A673 (cell line): ENCODE data around the gene PCDHA6. TPM values are rescaled to one million over a fixed set of nuclear protein-coding genes. Genes with fewer than 3 reads are reported as not detected.
"Not testable (repeated sequence)": the region's sequence is repeated elsewhere in the genome, so short reads cannot be mapped to it uniquely, and the experiment has no call there.

Experiments used
- BruUV-seq: library from RNA; stranded (reverse); fragments of 400-500 nt; replicated peaks from 2 replicates; lab custom pipeline; 2021; lab: Mats Ljungman, UMichigan
- CTCF ChIA-PET: fragments of 300-600 bp; sonication (Branson Sonifier 250); formaldehyde crosslinking; loops from one replicate; lab custom pipeline; 2022; ENCODE audit warnings: antibody characterized with exemption; lab: Charles Lee
- POLR2A ChIA-PET: fragments of 300-600 bp; sonication (Branson Sonifier 250); formaldehyde crosslinking; loops from one replicate; lab custom pipeline; 2022; ENCODE audit warnings: antibody characterized with exemption; ENCODE audit not compliant: low non-redundant PET; lab: Charles Lee
- DNase-seq: peaks from one replicate; pipeline ENCODE4 v3.0.0-alpha.2; 2015; ENCODE audit warnings: low spot score
- H3K27ac ChIP-seq: fragments of 200-600 bp; sonication (generic); 2 replicates; pipeline ENCODE4 v1.5.1; 2016; ENCODE audit warnings: mixed run types, low read depth, mild to moderate bottlenecking, mixed read lengths, antibody characterized with exemption, low read length; ENCODE audit not compliant: poor library complexity, severe bottlenecking
- H3K27me3 ChIP-seq: fragments of 200-600 bp; sonication (generic); replicated peaks from 2 replicates; pipeline ENCODE4 v1.6.1; 2017; ENCODE audit warnings: mixed run types, low read depth, mild to moderate bottlenecking, mixed read lengths, antibody characterized with exemption, low read length; ENCODE audit not compliant: insufficient read depth, poor library complexity
- H3K36me3 ChIP-seq: fragments of 200-600 bp; sonication (generic); 2 replicates; pipeline ENCODE4 v1.6.1; 2016; ENCODE audit warnings: mixed run types, mild to moderate bottlenecking, mixed read lengths, antibody characterized with exemption, low read length; ENCODE audit not compliant: insufficient read depth, poor library complexity, severe bottlenecking
- H3K4me1 ChIP-seq: fragments of 200-600 bp; sonication (generic); 2 replicates; pipeline ENCODE4 v1.6.1; 2017; ENCODE audit warnings: mixed run types, mild to moderate bottlenecking, mixed read lengths, antibody characterized with exemption, low read length; ENCODE audit not compliant: insufficient read depth, poor library complexity, severe bottlenecking
- H3K4me3 ChIP-seq: fragments of 200-600 bp; sonication (generic); 2 replicates; pipeline ENCODE4 v1.5.1; 2016; ENCODE audit warnings: low read depth, mixed run types, mild to moderate bottlenecking, mixed read lengths, low read length; ENCODE audit not compliant: poor library complexity, severe bottlenecking
- H3K9me3 ChIP-seq: fragments of 200-600 bp; sonication (generic); 2 replicates; pipeline ENCODE4 v1.6.1; 2016; ENCODE audit warnings: mixed run types, low read depth, mild to moderate bottlenecking, mixed read lengths, antibody characterized with exemption, low read length; ENCODE audit not compliant: poor library complexity, severe bottlenecking
- CTCF ChIP-seq: fragments of 300-800, 200-600 bp; sonication (generic); conservative IDR thresholded peaks from 2 replicates; pipeline ENCODE4 v1.5.1; 2017; ENCODE audit warnings: low read depth, mild to moderate bottlenecking, antibody characterized with exemption, low read length, moderate library complexity, mixed read lengths
- EZH2 ChIP-seq: fragments of 200-600 bp; sonication (generic); IDR thresholded peaks from 2 replicates; pipeline ENCODE4 v1.6.1; 2017; ENCODE audit warnings: borderline replicate concordance, low read depth, mild to moderate bottlenecking, mixed read lengths, antibody characterized with exemption, low read length; ENCODE audit not compliant: poor library complexity, severe bottlenecking
- intact Hi-C: fragments of 100-400 bp; cut with micrococcal nuclease; formaldehyde crosslinking; loops from one replicate; pipeline ENCODE4 v1.10.0; 2022; ENCODE audit not compliant: unreplicated experiment
- total RNA-seq: library from RNA; stranded (reverse); gene quantifications from 2 replicates; pipeline ENCODE4 v1.2.3, GENCODE V29; 2021

The PCDHA6 gene
- total RNA-seq, 1 experiment from 2014 or later, result 12.6 TPM

GRCh38 chr5:140796718-140797095 is 31.1 kb upstream of the PCDHA6 start:
- ChIA-PET CTCF (no interaction called here), POLR2A (no interaction called here)
- Histone ChIP-seq H3K4me1 (no peaks in the 10 kb centered on the region), H3K27ac (no peak overlapping the region), H3K9me3 (peaks cover 19% of the 10 kb centered on the region), H3K27me3 (no peaks in the 10 kb centered on the region), H3K4me3 (no peak overlapping the region), H3K36me3 (no peaks in the 10 kb centered on the region)
- BruUV-seq, result no TSS peak
- TF ChIP-seq EZH2 (no peak), CTCF (no peak)
- DNase-seq, result no peak
- intact Hi-C loops, result no loop called here

- H3K4me3 ChIP-seq, result peak within 1 kb of the TSS; percentile 51
- H3K27me3 ChIP-seq, result no peaks in the 10 kb centered on the region
- H3K4me1 ChIP-seq, result no peaks in the 10 kb centered on the region
- DNase-seq, result peak; percentile 68
- CTCF ChIA-PET, result no interaction called here
- H3K27ac ChIP-seq, result peak within 1 kb of the TSS; percentile 25
- TSS peak; percentile 79 for BruUV-seq
- H3K9me3 ChIP-seq, result peaks cover 15% of the 10 kb centered on the region
- no peaks in the 10 kb centered on the region for H3K36me3 ChIP-seq
- TF ChIP-seq EZH2 (no peak), CTCF (peak; percentile 58)
- POLR2A ChIA-PET, result no interaction called here
- intact Hi-C loops, result no loop called here
Observed at GRCh38 chr5:140800816-140801493, 26.8 kb upstream of the PCDHA6 start, which contains the start of gene PCDHA3. Gene PCDHA3 (plus strand): TSS chr5:140801057.

- peak overlapping the region; percentile 51 for H3K4me3 ChIP-seq
- TF ChIP-seq CTCF, result peak; percentile 65
- no peak for TF ChIP-seq EZH2
- POLR2A ChIA-PET, result no interaction called here
- H3K4me1 ChIP-seq, result no peaks in the 10 kb centered on the region
- H3K9me3 ChIP-seq, result peaks cover 17% of the 10 kb centered on the region
- H3K27me3 ChIP-seq, result no peaks in the 10 kb centered on the region
- no peaks in the 10 kb centered on the region for H3K36me3 ChIP-seq
- CTCF ChIA-PET, result no interaction called here
- H3K27ac ChIP-seq, result peak overlapping the region; percentile 25
- BruUV-seq, result no TSS peak
- intact Hi-C loops, result no loop called here
- DNase-seq, result peak; percentile 57
Observed at GRCh38 chr5:140801494-140801841, 26.3 kb upstream of the PCDHA6 start.

- POLR2A ChIA-PET, CTCF ChIA-PET, BruUV-seq, DNase-seq, H3K4me1 ChIP-seq, intact Hi-C loops, H3K27me3 ChIP-seq, H3K27ac ChIP-seq, H3K4me3 ChIP-seq, H3K36me3 ChIP-seq: not testable (repeated sequence)
- peaks cover 17% of the 10 kb centered on the region for H3K9me3 ChIP-seq
Observed at GRCh38 chr5:140802381-140802780, 25.4 kb upstream of the PCDHA6 start.
